SK-N-MC (cell line): ENCODE data around the gene SMURF2.

Experiments used
- DNase-seq: peaks from one replicate; pipeline ENCODE4 v3.0.0-alpha.2; 2011; ENCODE audit warnings: low read depth, low spot score
- H3K27ac ChIP-seq: fragments of 200-600 bp; sonication (generic); 2 replicates; pipeline ENCODE4 v1.5.1; 2016; ENCODE audit warnings: mixed run types
- H3K36me3 ChIP-seq: fragments of 200-600 bp; sonication (generic); 2 replicates; pipeline ENCODE4 v1.6.1; 2017; ENCODE audit warnings: antibody characterized with exemption, low read length, mixed read lengths; ENCODE audit not compliant: insufficient read depth
- H3K4me3 ChIP-seq: fragments of 200-600 bp; sonication (generic); 2 replicates; pipeline ENCODE4 v1.5.1; 2016
- H3K9ac ChIP-seq: fragments of 200-600 bp; sonication (generic); 2 replicates; pipeline ENCODE4 v1.8.0; 2017; ENCODE audit warnings: mixed run types, mixed read lengths; ENCODE audit not compliant: insufficient read length
- H3K9me3 ChIP-seq: fragments of 200-600 bp; sonication (generic); 2 replicates; pipeline ENCODE4 v1.6.1; 2017; ENCODE audit warnings: low read depth, mild to moderate bottlenecking, antibody characterized with exemption, low read length, moderate library complexity, mixed read lengths
- EZH2 ChIP-seq: fragments of 200-600 bp; sonication (generic); IDR thresholded peaks from one replicate; pipeline ENCODE4 v1.6.1; 2017; ENCODE audit warnings: antibody characterized with exemption
- FOXP2 ChIP-seq: optimal IDR thresholded peaks from 2 replicates; pipeline ENCODE3; 2011; ENCODE audit warnings: mild to moderate bottlenecking, moderate library complexity; ENCODE audit not compliant: insufficient read depth; ENCODE audit errors: extremely low read length, control extremely low read depth
- POLR2AphosphoS5 ChIP-seq: IDR thresholded peaks from 2 replicates; pipeline ENCODE4 v1.6.1; 2012; ENCODE audit warnings: mild to moderate bottlenecking, low read depth, low read length, borderline replicate concordance

Gene SMURF2

GRCh38 chr17:64496786-64497564 lies 165.1 kb downstream of the SMURF2 start, which contains the start of gene POLG2:
POLG2 (minus strand) TSS chr17:64497054; CDS start chr17:64496968, 86 bp downstream.
- no peaks in the 10 kb centered on the region for H3K9me3 ChIP-seq
- peak within 1 kb of the TSS; percentile 93 for H3K4me3 ChIP-seq
- DNase-seq = peak; percentile 52
- peak within 1 kb of the TSS; percentile 92 for H3K27ac ChIP-seq
- H3K36me3 ChIP-seq = peaks cover 58% of the 10 kb centered on the region
- TF ChIP-seq POLR2AphosphoS5 (peak; percentile 95), EZH2 (no peak)
- peak within 1 kb of the TSS; percentile 84 for H3K9ac ChIP-seq

- no peaks in the 10 kb centered on the region for H3K9me3 ChIP-seq
- TF ChIP-seq POLR2AphosphoS5 = no peak
- TF ChIP-seq FOXP2 = no peak
- TF ChIP-seq EZH2 = no peak
- H3K9ac ChIP-seq = peak overlapping the region; percentile 84
- peak overlapping the region; percentile 92; the same call in 1 of the 2 replicates for H3K27ac ChIP-seq
- H3K36me3 ChIP-seq = peaks cover 58% of the 10 kb centered on the region
- DNase-seq = no peak
- H3K4me3 ChIP-seq = peak overlapping the region; percentile 93
These were observed 165.7 kb downstream of the SMURF2 start for GRCh38 chr17:64496348-64496785.
